Suprapubic skin (tissue), 4 donors: ENCODE results near the gene RFX5.

Experiments used
- CTCF ChIP-seq, 2 donors: fragments of 200-600 bp in 1 of 2; fragments of 450-650 bp in 1 of 2; sonication (generic) in 1 of 2; IDR thresholded peaks; one replicate each; pipeline ENCODE4 v1.5.1; 2016 to 2019; ENCODE audit warnings: antibody characterized with exemption in 2 of 2, mild to moderate bottlenecking in 1 of 2, moderate library complexity in 1 of 2
- EP300 ChIP-seq: sonication (generic); formaldehyde crosslinking; IDR thresholded peaks from one replicate; pipeline ENCODE4 v1.6.1; 2017; ENCODE audit warnings: antibody characterized with exemption
- POLR2A ChIP-seq, 2 donors: fragments of 450-650 bp; IDR thresholded peaks; one replicate each; pipeline ENCODE4 v1.6.1; 2017; ENCODE audit warnings: antibody characterized with exemption in 2 of 2, mild to moderate bottlenecking in 2 of 2, moderate library complexity in 2 of 2
- POLR2AphosphoS5 ChIP-seq, 3 donors: sonication (generic); formaldehyde crosslinking; IDR thresholded peaks; one replicate each; pipeline ENCODE4 v1.6.1; 2017; ENCODE audit warnings: antibody characterized with exemption in 3 of 3

GRCh38 chr1:151325646-151326429, 21.2 kb downstream of the RFX5 start:
- TF ChIP-seq POLR2A (IDR thresholded peaks at IDR 0.05) = no peak
- no peak for TF ChIP-seq EP300
- TF ChIP-seq CTCF (IDR thresholded peaks at IDR 0.05) = no peak
- no peak for TF ChIP-seq POLR2AphosphoS5 (IDR thresholded peaks at IDR 0.05)
